Transverse colon (tissue), 4 donors: ENCODE results near the gene ZNF600. TPM values are rescaled to one million over a fixed set of nuclear protein-coding genes. Genes with fewer than 3 reads are reported as not detected.
"Not testable (repeated sequence)": the region's sequence is repeated elsewhere in the genome, so short reads cannot be mapped to it uniquely, and the experiment has no call there.

Experiments used
- DNase-seq: peaks from one replicate; pipeline ENCODE4 v3.0.0-alpha.2; 2019
- H3K27ac ChIP-seq, 4 donors: fragments of 200-600 bp; sonication (generic); 2 replicates each; pipeline ENCODE4 v1.5.1; 2016 to 2018; ENCODE audit warnings: inconsistent platforms in 4 of 4
- H3K27me3 ChIP-seq: fragments of 200-600 bp; sonication (generic); 2 replicates; pipeline ENCODE4 v1.5.1; 2017; ENCODE audit warnings: inconsistent platforms
- H3K36me3 ChIP-seq, 4 donors: fragments of 200-600 bp; sonication (generic); 2 replicates each; pipeline ENCODE4 v1.5.1; 2017 to 2019; ENCODE audit warnings: inconsistent platforms in 4 of 4
- H3K4me1 ChIP-seq, 4 donors: fragments of 200-600 bp; sonication (generic); 2 replicates each; pipeline ENCODE4 v1.5.1; 2017 to 2020; ENCODE audit warnings: inconsistent platforms in 4 of 4
- H3K4me3 ChIP-seq, 4 donors: fragments of 200-600 bp; sonication (generic); 1 replicate in 1 of 4; 2 replicates in 3 of 4; pipeline versions ENCODE4 v1.5.1 to v1.6.1; 2017 to 2019; ENCODE audit warnings: inconsistent platforms in 4 of 4
- H3K9me3 ChIP-seq, 2 donors: fragments of 200-600 bp; sonication (generic); 2 replicates each; pipeline ENCODE4 v1.5.1; 2017 to 2019; ENCODE audit warnings: inconsistent platforms in 2 of 2
- EP300 ChIP-seq: sonication (generic); formaldehyde crosslinking; IDR thresholded peaks from one replicate; pipeline ENCODE4 v1.6.1; 2017; ENCODE audit warnings: antibody characterized with exemption, low read depth
- POLR2A ChIP-seq: fragments of 450-650 bp; IDR thresholded peaks from one replicate; pipeline ENCODE4 v1.6.1; 2016; ENCODE audit warnings: antibody characterized with exemption, mild to moderate bottlenecking, moderate library complexity
- POLR2AphosphoS5 ChIP-seq, 3 donors: sonication (generic); formaldehyde crosslinking; IDR thresholded peaks; one replicate each; pipeline ENCODE4 v1.6.1; 2016; ENCODE audit warnings: antibody characterized with exemption in 3 of 3
- WGBS, 2 donors: methylation state at CpG; one replicate each; pipeline ENCODE4 v1.1.5; 2018; ENCODE audit warnings: low coverage in 1 of 2; 5-methylcytosine and 5-hydroxymethylcytosine counted together
- in situ Hi-C, 4 donors: fragments of 200-750 bp; cut with MboI; loops; one replicate each; pipeline versions ENCODE4 v1.15.0 to v1.15.1; 2017; ENCODE audit warnings: low sequenced_read_pairs in 3 of 4, low pct_ligation_motif_present in 1 of 4, low pct_unique_long_range_greater_than_20kb in 1 of 4
- intact Hi-C: fragments of 100-400 bp; cut with DNase I; formaldehyde crosslinking; loops from one replicate; pipeline ENCODE4 v1.15.1; 2023; ENCODE audit warnings: low total_unique reads
- total RNA-seq, 4 donors: library from RNA; depleted of rRNA; stranded (reverse); fragments of >200 nt; gene quantifications; one replicate each; pipeline ENCODE4 v1.1.0, GENCODE V29; 2016
- TF ChIP-seq, protein P1 (sequence below), 5 experiments: fragments of 200-600 bp in 3 of 5; fragments of 450-650 bp in 2 of 5; sonication (generic) in 3 of 5; IDR thresholded peaks; 1 replicate in 2 of 5; 2 replicates in 3 of 5; pipeline ENCODE4 v1.5.1; 2016 to 2017; ENCODE audit warnings: antibody characterized with exemption in 5 of 5, inconsistent platforms in 3 of 5, mild to moderate bottlenecking in 2 of 5, moderate library complexity in 1 of 5

The ZNF600 gene
- total RNA-seq, 4 donors from 2014 or later, result 5.2 to 95.4 (median 27.2) TPM

DNA sequence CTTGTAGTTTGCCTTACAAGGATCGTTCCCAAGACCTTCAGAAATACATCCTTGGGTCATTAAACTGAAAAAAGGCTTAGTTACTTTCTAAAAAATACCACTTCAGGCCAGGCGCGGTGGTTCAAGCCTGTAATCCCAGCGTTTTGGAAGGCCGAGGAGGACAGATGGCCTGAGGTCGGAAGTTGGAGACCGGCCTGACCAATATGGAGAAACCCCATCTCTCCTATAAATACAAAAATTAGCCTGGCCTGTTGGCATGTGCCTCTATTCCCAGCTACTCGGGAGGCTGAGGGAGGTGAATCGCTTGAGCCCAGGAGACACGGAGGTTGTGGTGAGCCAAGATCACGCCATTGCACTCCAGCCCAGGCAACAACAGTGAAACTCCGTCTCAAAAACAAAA lies 37.1 kb upstream of the ZNF600 start:
- intact Hi-C loops, result no loop called here
- in situ Hi-C loops, result no loop called here
- DNase-seq, result no peak
- H3K27ac ChIP-seq, result no peak overlapping the region
- H3K27me3 ChIP-seq, result no peaks in the 10 kb centered on the region
- no peaks in the 10 kb centered on the region for H3K36me3 ChIP-seq
- H3K4me1 ChIP-seq, result peaks cover 0 to 7% (median 5%) of the 10 kb centered on the region in 4 donors
- TF ChIP-seq POLR2A, result no peak
- TF ChIP-seq, protein P1, sequence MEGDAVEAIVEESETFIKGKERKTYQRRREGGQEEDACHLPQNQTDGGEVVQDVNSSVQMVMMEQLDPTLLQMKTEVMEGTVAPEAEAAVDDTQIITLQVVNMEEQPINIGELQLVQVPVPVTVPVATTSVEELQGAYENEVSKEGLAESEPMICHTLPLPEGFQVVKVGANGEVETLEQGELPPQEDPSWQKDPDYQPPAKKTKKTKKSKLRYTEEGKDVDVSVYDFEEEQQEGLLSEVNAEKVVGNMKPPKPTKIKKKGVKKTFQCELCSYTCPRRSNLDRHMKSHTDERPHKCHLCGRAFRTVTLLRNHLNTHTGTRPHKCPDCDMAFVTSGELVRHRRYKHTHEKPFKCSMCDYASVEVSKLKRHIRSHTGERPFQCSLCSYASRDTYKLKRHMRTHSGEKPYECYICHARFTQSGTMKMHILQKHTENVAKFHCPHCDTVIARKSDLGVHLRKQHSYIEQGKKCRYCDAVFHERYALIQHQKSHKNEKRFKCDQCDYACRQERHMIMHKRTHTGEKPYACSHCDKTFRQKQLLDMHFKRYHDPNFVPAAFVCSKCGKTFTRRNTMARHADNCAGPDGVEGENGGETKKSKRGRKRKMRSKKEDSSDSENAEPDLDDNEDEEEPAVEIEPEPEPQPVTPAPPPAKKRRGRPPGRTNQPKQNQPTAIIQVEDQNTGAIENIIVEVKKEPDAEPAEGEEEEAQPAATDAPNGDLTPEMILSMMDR (IDR thresholded peaks at IDR 0.05), result no peak
- TF ChIP-seq EP300, result no peak
- no peak for TF ChIP-seq POLR2AphosphoS5 (IDR thresholded peaks at IDR 0.05)
- 91 to 98% methylated on average over 8 to 12 of the region's 12 CpGs for WGBS, 2 donors
- H3K9me3 ChIP-seq, result peaks cover 0 to 1% of the 10 kb centered on the region in 2 donors
- no peak overlapping the region for H3K4me3 ChIP-seq

DNA sequence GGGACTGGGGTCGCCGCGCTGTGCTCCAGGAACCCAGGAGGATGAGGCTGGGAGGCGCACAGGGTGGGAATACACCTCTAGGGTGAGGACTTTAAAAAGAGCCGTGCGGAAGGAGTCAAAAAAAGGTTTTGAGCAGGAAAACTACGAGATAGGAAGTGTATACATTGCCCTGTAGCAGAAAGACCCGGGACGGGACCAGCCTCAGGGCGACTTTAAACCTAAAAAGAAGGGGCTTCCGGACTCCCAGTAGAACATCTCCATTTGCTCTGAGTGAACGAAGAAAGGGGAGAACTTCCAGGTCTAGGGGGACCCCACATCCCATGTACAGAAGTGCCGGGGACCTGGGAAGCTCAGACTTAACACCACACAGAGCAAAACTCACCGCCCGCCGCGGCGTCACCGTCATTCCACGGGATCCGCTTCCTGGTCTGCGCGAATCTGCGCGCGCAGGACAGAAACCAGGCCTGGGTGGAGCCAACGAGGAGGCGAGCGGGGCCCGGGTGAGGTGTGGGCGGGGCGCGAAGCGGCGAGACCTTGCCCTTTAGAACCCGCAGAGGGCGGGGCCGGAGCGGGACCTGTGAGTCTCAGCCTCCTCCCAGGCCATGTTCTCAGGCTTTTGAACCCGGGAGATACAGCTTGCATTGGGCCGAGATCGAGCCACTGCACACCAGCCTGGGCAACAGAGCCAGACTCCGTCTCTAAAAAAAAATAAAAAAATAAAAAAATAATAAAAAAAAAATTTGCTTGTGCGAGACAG lies 34.8 kb upstream of the ZNF600 start, which contains the start of gene ZNF28:
Gene ZNF28, minus strand, starts transcription at position 430 of the 757 bp plus-strand sequence. CDS start 3,675 bp downstream, outside the sequence.
- Histone ChIP-seq H3K4me3 (peak within 1 kb of the TSS; percentile 59 to 94 (median 68)), H3K27ac (peak within 1 kb of the TSS; percentile 57 to 85 (median 83)), H3K36me3 (peaks cover 0 to 10% (median 2%) of the 10 kb centered on the region in 4 donors)
- peak; percentile 80 for DNase-seq
- WGBS, 2 donors, result 0 to 1% methylated on average over 5 to 33 of the region's 44 CpGs
- intact Hi-C loops, H3K4me1 ChIP-seq, H3K9me3 ChIP-seq, in situ Hi-C loops, H3K27me3 ChIP-seq: not testable (repeated sequence)
- TF ChIP-seq POLR2AphosphoS5 (IDR thresholded peaks at IDR 0.05) (peak in 2 of 3 donors; percentile 12 to 23), POLR2A (peak; percentile 53)

DNA sequence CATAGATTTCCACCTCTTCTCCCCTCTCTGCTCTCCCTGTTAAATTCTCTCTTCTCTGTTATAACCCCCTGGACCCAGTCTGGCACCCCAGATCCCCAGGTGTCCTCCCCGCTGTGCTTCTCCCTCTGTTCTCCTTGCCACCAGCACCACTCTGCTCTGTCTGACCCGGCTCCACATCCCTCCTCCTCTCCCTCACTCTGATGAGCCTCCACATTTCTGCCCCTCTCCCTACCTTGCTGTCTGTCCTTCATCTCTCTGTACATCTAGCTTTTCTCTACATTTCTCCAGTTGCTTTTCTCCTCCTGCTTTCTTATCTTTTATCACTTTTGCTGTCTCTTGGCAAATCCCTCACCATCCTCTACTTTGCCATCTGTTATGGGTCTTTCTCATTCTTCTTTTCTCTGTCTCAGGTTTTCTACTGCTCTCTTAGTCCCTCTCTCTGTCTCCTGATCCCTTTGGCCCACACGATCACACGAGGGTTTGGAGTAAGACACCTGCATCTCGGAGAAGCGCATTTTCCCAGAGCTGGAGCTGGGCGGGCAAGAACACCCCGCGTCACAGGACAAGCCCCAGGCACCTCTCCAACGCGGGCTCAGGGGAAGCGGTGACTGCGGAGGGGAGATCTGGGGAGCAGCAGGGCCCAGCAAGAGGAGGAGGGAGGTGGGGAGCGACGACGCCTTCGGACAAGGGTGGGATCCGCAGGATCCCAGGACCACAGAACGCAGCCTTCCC lies 34.0 kb upstream of the ZNF600 start:
- H3K9me3 ChIP-seq, intact Hi-C loops, H3K27me3 ChIP-seq, in situ Hi-C loops, H3K4me1 ChIP-seq: not testable (repeated sequence)
- peaks cover 0 to 16% (median 4%) of the 10 kb centered on the region in 4 donors for H3K36me3 ChIP-seq
- H3K4me3 ChIP-seq, result peak overlapping the region; percentile 59 to 94 (median 68)
- peak overlapping the region; percentile 57 to 85 (median 83) for H3K27ac ChIP-seq
- WGBS, 2 donors, result 0 to 9% methylated on average over 2 to 19 of the region's 19 CpGs
- peak; percentile 35 for DNase-seq

DNA sequence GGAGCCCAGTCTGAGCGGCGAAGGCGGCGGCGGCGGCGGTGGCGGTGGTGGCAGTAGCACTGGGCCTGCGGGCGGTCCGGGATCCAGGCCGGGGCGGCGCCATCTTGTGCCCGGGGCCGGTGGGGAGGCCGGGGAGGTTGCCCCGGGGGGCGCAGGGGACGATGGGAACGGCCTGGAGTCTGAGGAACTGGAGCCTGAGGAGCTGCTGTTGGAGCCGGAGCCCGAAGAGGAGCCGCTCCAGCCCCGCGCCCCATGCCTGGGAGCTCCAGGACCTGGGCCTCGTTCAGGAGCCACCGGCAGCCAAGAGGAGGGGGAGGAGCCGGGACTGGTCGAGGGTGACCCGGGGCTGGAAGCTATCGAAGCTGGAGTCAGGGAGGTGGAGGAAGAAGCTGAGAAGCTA lies 23.2 kb upstream of the ZNF600 start:
- 83 to 97% methylated on average over 5 to 32 of the region's 32 CpGs for WGBS, 2 donors
- peaks cover 14 to 39% of the 10 kb centered on the region in 2 donors for H3K9me3 ChIP-seq
- no peak overlapping the region for H3K4me3 ChIP-seq
- no peak for TF ChIP-seq EP300
- no peak for TF ChIP-seq POLR2A
- TF ChIP-seq, protein P1 (IDR thresholded peaks at IDR 0.05), result no peak
- intact Hi-C loops (no loop called here), in situ Hi-C loops (no loop called here)
- peaks cover 0 to 54% (median 20%) of the 10 kb centered on the region in 4 donors for H3K36me3 ChIP-seq
- no peak for DNase-seq
- H3K27ac ChIP-seq, result no peak overlapping the region
- H3K27me3 ChIP-seq, result no peaks in the 10 kb centered on the region
- no peaks in the 10 kb centered on the region for H3K4me1 ChIP-seq

DNA sequence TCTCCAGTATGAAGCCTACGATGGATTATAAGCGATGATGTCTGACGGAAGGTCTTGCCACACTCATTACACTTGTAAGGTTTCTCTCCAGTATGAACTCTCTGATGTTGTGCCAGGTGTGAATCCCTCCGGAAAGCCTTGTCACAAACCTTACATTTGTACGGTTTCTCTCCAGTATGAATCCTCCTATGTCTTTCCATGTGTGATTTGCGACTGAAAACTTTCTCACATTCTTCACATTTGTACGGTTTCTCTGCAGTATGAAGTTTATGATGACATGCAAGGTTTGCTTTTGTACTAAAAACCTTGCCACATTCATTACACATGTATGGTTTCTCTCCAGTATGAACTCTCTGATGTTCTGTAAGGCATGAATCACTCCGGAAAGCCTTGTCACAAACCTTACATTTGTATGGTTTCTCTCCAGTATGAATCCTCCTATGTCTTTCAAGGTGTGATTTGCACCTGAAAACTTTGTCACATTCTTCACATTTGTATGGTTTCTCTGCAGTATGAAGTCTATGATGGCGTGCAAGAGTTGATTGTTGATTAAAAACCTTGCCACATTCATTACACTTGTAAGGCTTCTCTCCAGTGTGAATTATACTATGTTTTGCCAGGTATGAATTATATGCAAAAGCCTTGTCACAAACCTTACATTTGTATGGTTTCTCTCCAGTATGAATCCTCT lies 13.5 kb upstream of the ZNF600 start:
- DNase-seq, H3K27ac ChIP-seq, H3K27me3 ChIP-seq, H3K4me1 ChIP-seq, H3K4me3 ChIP-seq, in situ Hi-C loops, intact Hi-C loops: not testable (repeated sequence)
- H3K9me3 ChIP-seq, result peaks cover 77 to 78% of the 10 kb centered on the region in 2 donors
- peaks cover 0 to 53% (median 25%) of the 10 kb centered on the region in 4 donors for H3K36me3 ChIP-seq
- WGBS, 2 donors, result 97 to 98% methylated on average over 5 to 9 of the region's 9 CpGs
